ENCODE data around the gene TEX2.

TEX2 gene

GRCh38 chr17:64260886-64261285 lies 2.2 kb downstream of the TEX2 start:
- no peak overlapping the region; the same call in 1 of the 2 replicates for H3K4me3 ChIP-seq (replicated peaks; ENCODE audit: insufficient read depth, low read length)
- no peak for DNase-seq (ENCODE audit: low read depth in 1 of 2, low spot score in 1 of 2)

GRCh38 chr17:64259922-64260321 lies 3.1 kb downstream of the TEX2 start:
- TF ChIP-seq POLR2AphosphoS5 (IDR thresholded peaks at IDR 0.05; ENCODE audit: low read depth) (no peak), GABPA (IDR thresholded peaks at IDR 0.05; ENCODE audit: low read depth) (no peak), SPI1 (IDR thresholded peaks at IDR 0.05; ENCODE audit: borderline replicate concordance, low read depth) (no peak)
- TF ChIP-seq, protein P1, sequence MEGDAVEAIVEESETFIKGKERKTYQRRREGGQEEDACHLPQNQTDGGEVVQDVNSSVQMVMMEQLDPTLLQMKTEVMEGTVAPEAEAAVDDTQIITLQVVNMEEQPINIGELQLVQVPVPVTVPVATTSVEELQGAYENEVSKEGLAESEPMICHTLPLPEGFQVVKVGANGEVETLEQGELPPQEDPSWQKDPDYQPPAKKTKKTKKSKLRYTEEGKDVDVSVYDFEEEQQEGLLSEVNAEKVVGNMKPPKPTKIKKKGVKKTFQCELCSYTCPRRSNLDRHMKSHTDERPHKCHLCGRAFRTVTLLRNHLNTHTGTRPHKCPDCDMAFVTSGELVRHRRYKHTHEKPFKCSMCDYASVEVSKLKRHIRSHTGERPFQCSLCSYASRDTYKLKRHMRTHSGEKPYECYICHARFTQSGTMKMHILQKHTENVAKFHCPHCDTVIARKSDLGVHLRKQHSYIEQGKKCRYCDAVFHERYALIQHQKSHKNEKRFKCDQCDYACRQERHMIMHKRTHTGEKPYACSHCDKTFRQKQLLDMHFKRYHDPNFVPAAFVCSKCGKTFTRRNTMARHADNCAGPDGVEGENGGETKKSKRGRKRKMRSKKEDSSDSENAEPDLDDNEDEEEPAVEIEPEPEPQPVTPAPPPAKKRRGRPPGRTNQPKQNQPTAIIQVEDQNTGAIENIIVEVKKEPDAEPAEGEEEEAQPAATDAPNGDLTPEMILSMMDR (IDR thresholded peaks at IDR 0.05; ENCODE audit: insufficient read depth, low read length) = no peak
- TF ChIP-seq, protein P2, sequence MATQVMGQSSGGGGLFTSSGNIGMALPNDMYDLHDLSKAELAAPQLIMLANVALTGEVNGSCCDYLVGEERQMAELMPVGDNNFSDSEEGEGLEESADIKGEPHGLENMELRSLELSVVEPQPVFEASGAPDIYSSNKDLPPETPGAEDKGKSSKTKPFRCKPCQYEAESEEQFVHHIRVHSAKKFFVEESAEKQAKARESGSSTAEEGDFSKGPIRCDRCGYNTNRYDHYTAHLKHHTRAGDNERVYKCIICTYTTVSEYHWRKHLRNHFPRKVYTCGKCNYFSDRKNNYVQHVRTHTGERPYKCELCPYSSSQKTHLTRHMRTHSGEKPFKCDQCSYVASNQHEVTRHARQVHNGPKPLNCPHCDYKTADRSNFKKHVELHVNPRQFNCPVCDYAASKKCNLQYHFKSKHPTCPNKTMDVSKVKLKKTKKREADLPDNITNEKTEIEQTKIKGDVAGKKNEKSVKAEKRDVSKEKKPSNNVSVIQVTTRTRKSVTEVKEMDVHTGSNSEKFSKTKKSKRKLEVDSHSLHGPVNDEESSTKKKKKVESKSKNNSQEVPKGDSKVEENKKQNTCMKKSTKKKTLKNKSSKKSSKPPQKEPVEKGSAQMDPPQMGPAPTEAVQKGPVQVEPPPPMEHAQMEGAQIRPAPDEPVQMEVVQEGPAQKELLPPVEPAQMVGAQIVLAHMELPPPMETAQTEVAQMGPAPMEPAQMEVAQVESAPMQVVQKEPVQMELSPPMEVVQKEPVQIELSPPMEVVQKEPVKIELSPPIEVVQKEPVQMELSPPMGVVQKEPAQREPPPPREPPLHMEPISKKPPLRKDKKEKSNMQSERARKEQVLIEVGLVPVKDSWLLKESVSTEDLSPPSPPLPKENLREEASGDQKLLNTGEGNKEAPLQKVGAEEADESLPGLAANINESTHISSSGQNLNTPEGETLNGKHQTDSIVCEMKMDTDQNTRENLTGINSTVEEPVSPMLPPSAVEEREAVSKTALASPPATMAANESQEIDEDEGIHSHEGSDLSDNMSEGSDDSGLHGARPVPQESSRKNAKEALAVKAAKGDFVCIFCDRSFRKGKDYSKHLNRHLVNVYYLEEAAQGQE (IDR thresholded peaks at IDR 0.05; ENCODE audit: insufficient replicate concordance, low read depth) = no peak
- DNase-seq (ENCODE audit: low read depth in 1 of 2, low spot score in 1 of 2) = peak; percentile 35 to 58
- Histone ChIP-seq H3K27ac (replicated peaks) (no peak overlapping the region), H3K27me3 (ENCODE audit: insufficient read depth, poor library complexity, severe bottlenecking) (no peaks in the 10 kb centered on the region), H3K4me3 (replicated peaks; ENCODE audit: insufficient read depth, low read length) (no peak overlapping the region)

More at GRCh38 chr17:64260886-64261285, 2.2 kb downstream of the TEX2 start:
- no peaks in the 10 kb centered on the region for H3K27me3 ChIP-seq (ENCODE audit: insufficient read depth, poor library complexity, severe bottlenecking)
- TF ChIP-seq POLR2AphosphoS5 (IDR thresholded peaks at IDR 0.05; ENCODE audit: low read depth) (no peak), GABPA (IDR thresholded peaks at IDR 0.05; ENCODE audit: low read depth) (no peak), SPI1 (IDR thresholded peaks at IDR 0.05; ENCODE audit: borderline replicate concordance, low read depth) (no peak)
- TF ChIP-seq, protein P1 (IDR thresholded peaks at IDR 0.05; ENCODE audit: insufficient read depth, low read length) = no peak
- TF ChIP-seq, protein P2 (IDR thresholded peaks at IDR 0.05; ENCODE audit: insufficient replicate concordance, low read depth) = no peak
- peak overlapping the region; percentile 80; the same call in 1 of the 2 replicates for H3K27ac ChIP-seq (replicated peaks)

DNA sequence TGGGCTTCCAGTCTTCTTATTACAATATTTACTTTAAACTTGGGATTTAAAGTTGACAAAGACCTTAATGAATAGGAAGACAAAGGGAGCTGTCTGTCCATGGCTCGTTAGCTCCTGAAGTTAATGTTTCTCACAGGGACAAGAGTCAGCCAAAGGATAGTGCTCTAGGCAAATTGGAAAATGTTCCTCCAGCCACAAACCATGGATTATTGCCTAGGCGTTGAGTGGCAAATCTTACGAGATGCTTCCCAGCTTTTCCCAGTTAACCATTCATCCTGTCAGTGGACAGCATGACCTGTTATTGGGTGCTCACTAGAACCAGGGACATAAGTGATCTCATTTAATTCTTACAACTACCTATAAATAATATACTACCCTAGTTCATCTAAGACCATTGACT lies 3.6 kb downstream of the TEX2 start:
- TF ChIP-seq, protein P1 (IDR thresholded peaks at IDR 0.05; ENCODE audit: insufficient read depth, low read length) = no peak
- TF ChIP-seq SPI1 (IDR thresholded peaks at IDR 0.05; ENCODE audit: borderline replicate concordance, low read depth) (no peak), GABPA (IDR thresholded peaks at IDR 0.05; ENCODE audit: low read depth) (no peak), POLR2AphosphoS5 (IDR thresholded peaks at IDR 0.05; ENCODE audit: low read depth) (no peak)
- TF ChIP-seq, protein P2 (IDR thresholded peaks at IDR 0.05; ENCODE audit: insufficient replicate concordance, low read depth) = no peak
- no peak overlapping the region for H3K27ac ChIP-seq (replicated peaks)
- no peak for DNase-seq (ENCODE audit: low read depth in 1 of 2, low spot score in 1 of 2)
- no peak overlapping the region for H3K4me3 ChIP-seq (replicated peaks; ENCODE audit: insufficient read depth, low read length)
- no peaks in the 10 kb centered on the region for H3K27me3 ChIP-seq (ENCODE audit: insufficient read depth, poor library complexity, severe bottlenecking)

Measured in HL-60 (cell line).